T-cell (primary cell): ENCODE results near the gene METTL21C. TPM values are rescaled to one million over a fixed set of nuclear protein-coding genes. Genes with fewer than 3 reads are reported as not detected.

Source experiments
- ATAC-seq, 4 experiments: fragments of 200-7000 bp in 3 of 4; fragments of 150-1000 bp in 1 of 4; cut with Tn5 transposase; replicated peaks in 1 of 4; 1 replicate in 3 of 4; 2 replicates in 1 of 4; pipeline ENCODE4 v1.10.0; 2021; ENCODE audit warnings: moderate library complexity in 3 of 4, mild to moderate bottlenecking in 2 of 4, moderate number of reproducible peaks in 1 of 4
- CTCF ChIA-PET, 2 donors: fragments of 300-600 bp; sonication (Branson Sonifier 250); formaldehyde crosslinking; loops; one replicate each; lab custom pipeline; 2022; ENCODE audit warnings: antibody characterized with exemption in 2 of 2; lab: Charles Lee
- POLR2A ChIA-PET, 2 donors: fragments of 300-600 bp; sonication (Branson Sonifier 250); formaldehyde crosslinking; loops; one replicate each; lab custom pipeline; 2022; ENCODE audit warnings: antibody characterized with exemption in 2 of 2; lab: Charles Lee
- DNase-seq, 35 experiments: peaks; one replicate each; pipeline versions ENCODE4 v3.0.0 to v3.0.0-alpha.2; 2013 to 2023
- H3K27ac ChIP-seq: one replicate; pipeline ENCODE4 v1.5.1; 2013; ENCODE audit warnings: low read length
- H3K27me3 ChIP-seq, 2 experiments: replicated peaks in 1 of 2; 1 replicate in 1 of 2; 2 replicates in 1 of 2; pipeline versions ENCODE4 v1.6.1 to v1.7.0; 2013; ENCODE audit warnings: low read length in 1 of 2, mixed read lengths in 1 of 2; ENCODE audit not compliant: control insufficient read depth in 2 of 2, insufficient read depth in 2 of 2; ENCODE audit errors: extremely low read depth in 1 of 2
- H3K36me3 ChIP-seq, 2 donors: 1 replicate in 1 of 2; 2 replicates in 1 of 2; pipeline versions ENCODE4 v1.6.1 to v1.7.0; 2013; ENCODE audit warnings: low read length in 1 of 2; ENCODE audit not compliant: control insufficient read depth in 2 of 2, insufficient read depth in 1 of 2; ENCODE audit errors: extremely low read depth in 1 of 2
- H3K4me1 ChIP-seq, 2 experiments: 1 replicate in 1 of 2; 2 replicates in 1 of 2; pipeline versions ENCODE4 v1.6.1 to v1.7.0; 2013; ENCODE audit warnings: low read length in 2 of 2, mixed read lengths in 1 of 2; ENCODE audit not compliant: insufficient read depth in 2 of 2, control insufficient read depth in 1 of 2; ENCODE audit errors: extremely low read depth in 1 of 2
- H3K4me3 ChIP-seq, 2 donors: 1 replicate in 1 of 2; 2 replicates in 1 of 2; pipeline versions ENCODE4 v1.5.1 to v1.7.0; 2013; ENCODE audit warnings: mild to moderate bottlenecking in 2 of 2, low read length in 1 of 2, moderate library complexity in 1 of 2; ENCODE audit not compliant: control insufficient read depth in 1 of 2; ENCODE audit errors: extremely low read depth in 1 of 2
- H3K9me3 ChIP-seq: 2 replicates; pipeline ENCODE4 v1.7.0; 2013
- H3K27ac Mint-ChIP-seq, 2 donors: one replicate each; pipeline ENCODE4 v1.8.0; 2020 to 2021; ENCODE audit warnings: mild to moderate bottlenecking in 2 of 2, mixed read lengths in 2 of 2
- H3K27me3 Mint-ChIP-seq, 2 donors: one replicate each; pipeline ENCODE4 v1.8.0; 2021 to 2022; ENCODE audit warnings: mixed read lengths in 2 of 2
- H3K36me3 Mint-ChIP-seq: one replicate; pipeline ENCODE4 v1.8.0; 2021; ENCODE audit warnings: mixed read lengths
- H3K4me1 Mint-ChIP-seq, 3 donors: one replicate each; pipeline ENCODE4 v1.8.0; 2020 to 2022; ENCODE audit warnings: mixed read lengths in 3 of 3, mild to moderate bottlenecking in 1 of 3
- H3K4me3 Mint-ChIP-seq, 3 donors: one replicate each; pipeline ENCODE4 v1.8.0; 2020 to 2022; ENCODE audit warnings: mild to moderate bottlenecking in 3 of 3, mixed read lengths in 3 of 3, moderate library complexity in 3 of 3
- H3K9me3 Mint-ChIP-seq, 3 donors: one replicate each; pipeline ENCODE4 v1.8.0; 2020 to 2022; ENCODE audit warnings: mixed read lengths in 3 of 3
- WGBS: methylation state at CpG from one replicate; pipeline ENCODE4 v1.1.5; 2013; ENCODE audit warnings: missing lambda C conversion rate; ENCODE audit not compliant: insufficient coverage; 5-methylcytosine and 5-hydroxymethylcytosine counted together
- total RNA-seq, 35 experiments: library from RNA in 6 of 35; stranded (reverse) in 6 of 35; fragments of 120-200 nt in 1 of 35; gene quantifications; one replicate each; pipeline versions ENCODE4 v1.2.1 to v1.2.4 and lab custom pipeline; 2013 to 2026

Gene METTL21C
- total RNA-seq, 5 donors from 2014 or later (not counting 1 experiment from before 2014, with no cell fraction given) = not detected

DNA sequence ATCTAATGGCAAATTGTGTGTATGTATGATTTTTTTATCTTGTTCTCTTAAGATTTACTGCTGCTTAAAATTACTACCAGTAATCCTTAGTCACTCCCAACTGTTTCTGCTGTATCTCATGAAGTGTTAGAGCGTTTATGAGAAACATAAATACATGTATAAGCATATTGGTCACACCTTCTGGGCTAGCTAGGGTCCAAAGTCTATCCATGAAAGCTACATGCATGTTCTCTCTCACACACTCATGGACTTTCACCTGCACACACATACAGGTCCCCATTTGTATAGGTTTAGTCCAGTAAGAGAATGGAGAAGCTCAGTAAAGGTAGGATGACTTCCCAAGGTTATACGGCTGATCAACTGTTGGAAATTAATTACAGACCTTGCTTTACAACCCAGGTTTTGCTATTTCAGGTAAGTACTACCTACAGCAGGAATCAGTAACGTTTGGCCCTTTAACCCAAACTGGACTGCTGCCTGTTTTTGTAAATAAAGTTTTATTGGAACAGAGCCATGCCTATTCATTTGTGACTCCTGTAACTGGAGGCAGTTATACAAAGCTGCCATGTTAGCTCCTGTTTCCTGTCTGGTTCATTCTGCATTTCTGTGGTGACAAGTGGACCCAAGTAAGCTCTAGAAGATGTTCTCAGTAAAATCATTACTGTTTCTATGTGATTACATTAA is 15.3 kb downstream of the METTL21C start:
- Histone ChIP-seq H3K9me3 (no peaks in the 10 kb centered on the region), H3K27ac (peak overlapping the region; percentile 47), H3K36me3 (peaks cover 0 to 32% of the 10 kb centered on the region in 2 donors), H3K4me1 (peaks cover 0 to 2% of the 10 kb centered on the region in 2 experiments), H3K4me3 (no peak overlapping the region), H3K27me3 (no peaks in the 10 kb centered on the region)
- Mint-ChIP-seq H3K4me3 (no peak overlapping the region), H3K4me1 (peaks cover 19 to 25% (median 25%) of the 10 kb centered on the region in 3 donors), H3K27ac (peak overlapping the region; percentile 68 to 74), H3K36me3 (peaks cover 34% of the 10 kb centered on the region), H3K27me3 (no peaks in the 10 kb centered on the region), H3K9me3 (no peaks in the 10 kb centered on the region)
- WGBS = no CpG with 5 or more reads among the region's 3 CpGs
- ChIA-PET POLR2A (no interaction called here), CTCF (interaction anchor here in 1 of 2 donors (0.6 kb wide), 1 partner anchor 169 kb away, joined by 3 read pairs; no protein-coding TSS in a partner anchor)
- DNase-seq (no peak), ATAC-seq (no peak)

DNA sequence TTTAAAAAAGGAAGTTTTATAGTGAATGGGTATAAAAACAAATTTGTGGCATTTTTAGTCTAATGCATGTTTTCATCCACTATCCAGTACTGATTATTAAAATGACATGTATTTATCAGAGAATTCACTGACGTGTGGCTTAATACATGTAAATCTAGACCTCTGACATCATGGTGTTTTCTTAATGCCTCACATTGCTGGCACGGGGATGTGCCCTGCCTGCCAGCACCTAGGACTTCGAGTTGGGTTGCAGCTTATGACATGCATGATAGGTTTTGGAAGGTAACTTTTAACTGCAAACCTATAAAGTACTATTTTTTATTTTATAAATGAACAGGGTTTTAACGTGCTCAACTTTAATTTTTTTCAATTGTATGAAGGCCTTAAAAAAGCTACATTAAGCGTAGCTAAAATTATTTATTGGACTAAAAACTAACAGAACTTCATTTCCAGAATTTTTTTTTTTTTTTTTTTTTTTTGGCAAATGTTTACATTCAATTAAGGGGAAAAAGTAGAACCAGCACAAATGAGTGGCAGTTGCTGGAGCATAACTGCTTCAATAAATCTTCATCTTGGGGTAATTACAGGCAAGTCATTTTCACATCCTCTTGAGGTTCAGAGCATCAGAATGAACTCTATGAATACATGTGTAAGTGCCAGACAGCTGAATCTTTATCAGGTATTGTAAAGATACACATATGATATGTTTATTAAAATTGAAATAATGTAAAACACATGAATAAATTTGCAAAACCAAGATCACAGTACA is 16.3 kb downstream of the METTL21C start:
- WGBS = no CpG with 5 or more reads among the region's 5 CpGs
- H3K9me3 Mint-ChIP-seq = no peaks in the 10 kb centered on the region
- peaks cover 40% of the 10 kb centered on the region for H3K36me3 Mint-ChIP-seq
- no peak overlapping the region for H3K4me3 Mint-ChIP-seq
- Histone ChIP-seq H3K27me3 (no peaks in the 10 kb centered on the region), H3K9me3 (no peaks in the 10 kb centered on the region), H3K4me3 (no peak overlapping the region), H3K4me1 (peaks cover 0 to 2% of the 10 kb centered on the region in 2 experiments), H3K27ac (no peak overlapping the region), H3K36me3 (peaks cover 5 to 38% of the 10 kb centered on the region in 2 donors)
- peaks cover 19 to 25% (median 24%) of the 10 kb centered on the region in 3 donors for H3K4me1 Mint-ChIP-seq
- H3K27me3 Mint-ChIP-seq = no peaks in the 10 kb centered on the region
- ChIA-PET CTCF (interaction anchor here (0.6 to 0.7 kb wide), 3 partner anchors 53 to 135 kb away, joined by 3 to 9 read pairs (median 8); no protein-coding TSS in a partner anchor), POLR2A (interaction anchor here (0.6 kb wide), 3 partner anchors 19 to 93 kb away, joined by 4 to 5 read pairs (median 4); no protein-coding TSS in a partner anchor)
- no peak for ATAC-seq
- H3K27ac Mint-ChIP-seq = no peak overlapping the region
- no peak for DNase-seq

DNA sequence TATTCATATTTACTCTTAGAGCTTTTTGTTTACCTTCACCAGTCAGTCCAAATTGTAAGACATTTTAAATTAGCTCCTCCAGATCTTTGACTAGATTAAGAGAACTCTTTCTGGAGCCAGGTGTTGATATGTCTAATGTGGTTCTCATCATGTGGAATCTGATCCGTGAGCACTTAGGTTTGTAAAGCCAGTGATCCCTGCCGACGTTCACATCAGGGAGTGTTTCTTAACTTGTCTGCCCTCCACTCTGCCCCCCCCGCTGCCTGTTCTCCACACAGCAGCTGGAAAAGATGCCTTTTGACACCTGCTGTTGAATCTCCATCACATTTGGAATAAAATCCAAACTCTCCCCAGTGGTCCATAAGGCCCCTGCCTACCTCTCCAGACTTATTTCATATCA is 17.7 kb downstream of the METTL21C start:
- H3K36me3 Mint-ChIP-seq = peaks cover 49% of the 10 kb centered on the region
- Histone ChIP-seq H3K36me3 (peaks cover 5 to 47% of the 10 kb centered on the region in 2 donors), H3K4me1 (peaks cover 0 to 2% of the 10 kb centered on the region in 2 experiments), H3K27ac (no peak overlapping the region), H3K27me3 (no peaks in the 10 kb centered on the region), H3K4me3 (no peak overlapping the region), H3K9me3 (no peaks in the 10 kb centered on the region)
- ChIA-PET POLR2A (no interaction called here), CTCF (no interaction called here)
- WGBS = 100% methylated on average over 3 of the region's 4 CpGs
- H3K9me3 Mint-ChIP-seq = no peaks in the 10 kb centered on the region
- ATAC-seq (no peak), DNase-seq (no peak)
- peak overlapping the region in 1 of 2 donors; percentile 22 for H3K27ac Mint-ChIP-seq
- no peak overlapping the region for H3K4me3 Mint-ChIP-seq
- no peaks in the 10 kb centered on the region for H3K27me3 Mint-ChIP-seq
- peaks cover 12 to 20% (median 13%) of the 10 kb centered on the region in 3 donors for H3K4me1 Mint-ChIP-seq

DNA sequence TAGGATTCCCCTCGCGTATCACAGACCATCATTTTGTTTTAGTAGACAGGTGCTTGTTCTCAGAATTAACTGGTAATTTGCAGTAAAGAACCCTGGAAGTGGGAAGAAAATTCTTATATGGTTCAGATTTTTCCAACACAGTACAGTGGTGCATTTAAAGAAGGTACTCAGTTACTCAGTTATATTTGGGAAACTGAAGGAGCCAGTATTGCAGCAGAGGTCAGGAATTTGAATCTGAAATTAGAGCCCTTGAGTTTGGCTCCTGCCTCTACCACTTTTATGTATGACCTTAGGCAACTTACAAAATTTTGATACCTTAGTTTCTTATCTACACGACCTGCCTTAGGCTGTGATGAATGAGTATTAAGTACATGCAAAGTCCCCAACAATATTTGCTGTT is 19.7 kb downstream of the METTL21C start:
- Mint-ChIP-seq H3K4me1 (peaks cover 0 to 6% (median 0%) of the 10 kb centered on the region in 3 donors), H3K36me3 (peaks cover 64% of the 10 kb centered on the region), H3K27me3 (no peaks in the 10 kb centered on the region), H3K9me3 (peaks cover 0 to 5% (median 5%) of the 10 kb centered on the region in 3 donors), H3K27ac (peak overlapping the region in 1 of 2 donors; percentile 29), H3K4me3 (no peak overlapping the region)
- H3K27ac ChIP-seq = no peak overlapping the region
- peaks cover 8 to 61% of the 10 kb centered on the region in 2 donors for H3K36me3 ChIP-seq
- ChIA-PET CTCF (interaction anchor here in 1 of 2 donors (0.6 kb wide), 1 partner anchor 154 kb away, joined by 3 read pairs; no protein-coding TSS in a partner anchor), POLR2A (interaction anchor here (0.6 to 1.4 kb wide), 2 partner anchors 14 to 92 kb away, joined by 3 to 10 read pairs; no protein-coding TSS in a partner anchor)
- DNase-seq = no peak
- no peaks in the 10 kb centered on the region for H3K27me3 ChIP-seq
- ATAC-seq = no peak
- H3K4me3 ChIP-seq = no peak overlapping the region
- WGBS = no CpG with 5 or more reads among the region's 3 CpGs
- H3K4me1 ChIP-seq = no peaks in the 10 kb centered on the region
- H3K9me3 ChIP-seq = no peaks in the 10 kb centered on the region

DNA sequence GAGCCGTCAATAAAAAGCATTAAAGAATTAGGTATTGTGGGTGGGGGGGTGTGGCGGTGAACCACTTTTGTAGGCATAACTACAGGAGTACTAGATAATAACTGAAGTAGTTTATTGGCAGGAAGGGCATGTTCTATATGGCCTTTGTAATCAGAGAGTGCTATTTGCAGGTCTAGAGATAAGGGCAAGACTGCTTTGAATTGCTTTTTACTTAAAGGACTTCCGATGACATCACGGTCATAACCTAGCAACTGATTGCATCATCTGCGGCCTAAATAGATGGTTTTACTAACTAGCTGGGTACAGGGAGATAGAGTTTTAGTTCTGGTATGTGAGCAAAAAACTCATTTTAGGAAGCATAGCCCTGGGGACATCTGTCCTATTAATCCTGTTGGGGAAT is 24.7 kb downstream of the METTL21C start:
- ChIA-PET CTCF (no interaction called here), POLR2A (no interaction called here)
- DNase-seq (no peak), ATAC-seq (no peak)
- Mint-ChIP-seq H3K4me3 (no peak overlapping the region), H3K4me1 (no peaks in the 10 kb centered on the region), H3K27me3 (no peaks in the 10 kb centered on the region), H3K9me3 (peaks cover 7 to 21% (median 19%) of the 10 kb centered on the region in 3 donors), H3K27ac (peak overlapping the region in 1 of 2 donors; percentile 58), H3K36me3 (peaks cover 78% of the 10 kb centered on the region)
- Histone ChIP-seq H3K27ac (no peak overlapping the region), H3K27me3 (no peaks in the 10 kb centered on the region), H3K9me3 (peaks cover 3% of the 10 kb centered on the region), H3K36me3 (peaks cover 21 to 79% of the 10 kb centered on the region in 2 donors), H3K4me3 (no peak overlapping the region), H3K4me1 (no peaks in the 10 kb centered on the region)
- WGBS = 92% methylated on average over 3 of the region's 5 CpGs

DNA sequence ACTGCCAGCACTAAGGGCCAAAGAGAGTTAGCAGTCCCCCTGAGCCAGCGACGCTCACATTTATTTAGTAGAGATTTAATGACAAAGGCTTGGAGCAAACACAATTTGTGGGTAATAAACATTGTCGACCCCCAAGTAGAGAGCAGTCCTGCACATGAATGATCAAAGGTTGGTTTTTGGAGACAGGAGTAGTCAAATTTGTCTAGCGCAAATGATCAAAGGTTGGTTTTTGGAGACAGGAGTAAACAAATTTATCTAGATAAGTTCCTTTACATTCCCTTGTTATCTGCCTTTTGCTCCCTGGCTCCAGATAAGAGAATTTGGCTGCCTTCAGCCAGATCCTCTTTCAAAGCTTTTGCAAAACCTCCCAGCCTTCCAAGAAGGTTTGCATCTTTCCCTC is 26.9 kb downstream of the METTL21C start:
- ChIA-PET CTCF (no interaction called here), POLR2A (no interaction called here)
- Mint-ChIP-seq H3K27ac (no peak overlapping the region), H3K27me3 (no peaks in the 10 kb centered on the region), H3K4me3 (no peak overlapping the region), H3K36me3 (peaks cover 76% of the 10 kb centered on the region), H3K9me3 (peaks cover 7 to 21% (median 19%) of the 10 kb centered on the region in 3 donors), H3K4me1 (no peaks in the 10 kb centered on the region)
- 100% methylated on average over 3 of the region's 4 CpGs for WGBS
- DNase-seq = no peak
- no peaks in the 10 kb centered on the region for H3K27me3 ChIP-seq
- H3K27ac ChIP-seq = no peak overlapping the region
- peaks cover 3% of the 10 kb centered on the region for H3K9me3 ChIP-seq
- H3K4me3 ChIP-seq = peak overlapping the region in 1 of 2 donors; percentile 6
- peaks cover 16 to 74% of the 10 kb centered on the region in 2 donors for H3K36me3 ChIP-seq
- H3K4me1 ChIP-seq = no peaks in the 10 kb centered on the region
- no peak for ATAC-seq
